HepG2 (cell line): ENCODE results near the gene SNRNP48. TPM values are rescaled to one million over a fixed set of nuclear protein-coding genes. Genes with fewer than 3 reads are reported as not detected.

ENCODE experiments used
- HOXA9 ChIP-seq: sonication (generic); formaldehyde crosslinking; IDR thresholded peaks from 2 replicates; pipeline ENCODE4 v1.8.1; 2022; ENCODE audit warnings: missing genetic modification reagents, mild to moderate bottlenecking, moderate library complexity, borderline replicate concordance
- IKZF4 ChIP-seq: sonication (generic); formaldehyde crosslinking; IDR thresholded peaks from 2 replicates; pipeline ENCODE4 v1.5.1; 2020; ENCODE audit warnings: borderline replicate concordance, mild to moderate bottlenecking, low read depth, missing genetic modification reagents; ENCODE audit errors: not compliant biosample characterization
- KMT2A ChIP-seq: sonication (generic); formaldehyde crosslinking; IDR thresholded peaks from 2 replicates; pipeline ENCODE4 v1.4.0; 2020; ENCODE audit warnings: missing genetic modification reagents
- MEIS1 ChIP-seq: sonication (generic); formaldehyde crosslinking; IDR thresholded peaks from 2 replicates; pipeline ENCODE4 v1.9.0; 2021; ENCODE audit warnings: mild to moderate bottlenecking, missing genetic modification reagents, moderate library complexity, borderline replicate concordance
- NR2F6 ChIP-seq, 2 experiments: IDR thresholded peaks; 2 replicates each; pipeline ENCODE4 v1.6.1; 2016; ENCODE audit warnings: antibody characterized with exemption in 1 of 2, mild to moderate bottlenecking in 1 of 2
- PRPF4 ChIP-seq: fragments of 200-400 bp; formaldehyde crosslinking; IDR thresholded peaks from 2 replicates; pipeline ENCODE4 v1.6.1; 2016; ENCODE audit warnings: low read length, low read depth; ENCODE audit not compliant: poor library complexity, severe bottlenecking
- RFX1 ChIP-seq: fragments of 450-650 bp; IDR thresholded peaks from 2 replicates; pipeline ENCODE4 v1.6.1; 2017
- SKI ChIP-seq: fragments of 450-650 bp; IDR thresholded peaks from one replicate; pipeline ENCODE4 v1.6.1; 2018; ENCODE audit warnings: mild to moderate bottlenecking; ENCODE audit not compliant: partially characterized antibody
- TAF1 ChIP-seq: sonication (generic); formaldehyde crosslinking; IDR thresholded peaks from 2 replicates; pipeline ENCODE4 v1.4.0; 2020; ENCODE audit warnings: missing genetic modification reagents
- U2AF1 ChIP-seq: fragments of 200-400 bp; formaldehyde crosslinking; optimal IDR thresholded peaks from 2 replicates; pipeline ENCODE3; 2017; ENCODE audit warnings: mild to moderate bottlenecking, low read depth, low read length
- ZBTB7A ChIP-seq: sonication (generic); formaldehyde crosslinking; IDR thresholded peaks from 2 replicates; pipeline ENCODE4 v1.8.0; 2022; ENCODE audit warnings: mild to moderate bottlenecking, missing genetic modification reagents
- ZNF205 ChIP-seq: IDR thresholded peaks from 2 replicates; pipeline ENCODE4 v1.6.1; 2018; ENCODE audit warnings: missing biosample characterization, missing genetic modification reagents
- ZNF7 ChIP-seq: IDR thresholded peaks from 2 replicates; pipeline ENCODE4 v1.6.1; 2016; ENCODE audit warnings: missing biosample characterization, missing genetic modification reagents
- ZNF816 ChIP-seq: sonication (generic); formaldehyde crosslinking; IDR thresholded peaks from 2 replicates; pipeline ENCODE4 v1.8.0; 2022; ENCODE audit warnings: missing genetic modification reagents, mild to moderate bottlenecking, borderline replicate concordance
- polyA plus RNA-seq, 8 experiments: library from polyadenylated mRNA; depleted of rRNA in 3 of 8; stranded (reverse) in 7 of 8; unstranded in 1 of 8; fragments of >200 nt; fragmentation: Illumina TruSeq in 4 of 8; extraction: Trizol in 4 of 8; gene quantifications; 2 replicates each; pipeline versions ENCODE4 v1.2.1 to v1.2.3, GENCODE V29; 2011 to 2016; ENCODE audit warnings: low read depth in 4 of 8, missing spikeins in 1 of 8, mixed read lengths in 1 of 8; ENCODE audit not compliant: insufficient read depth in 1 of 8
- total RNA-seq, 5 experiments: library from RNA; depleted of rRNA; stranded (reverse); fragments of >200 nt; fragmentation: Illumina TruSeq; extraction: Trizol; gene quantifications; 2 replicates each; pipeline ENCODE4 v1.2.3, GENCODE V29; 2016; ENCODE audit warnings: low read depth in 1 of 5
- TF ChIP-seq, protein P1 (sequence below), 2 experiments: sonication (generic) in 1 of 2; formaldehyde crosslinking in 1 of 2; IDR thresholded peaks; 2 replicates each; pipeline versions ENCODE4 v1.4.0 to v1.6.1; 2018 to 2020; ENCODE audit warnings: missing genetic modification reagents in 2 of 2, borderline replicate concordance in 1 of 2, low read depth in 1 of 2, mild to moderate bottlenecking in 1 of 2, missing biosample characterization in 1 of 2
- TF ChIP-seq, protein P2 (sequence below): sonication (generic); formaldehyde crosslinking; conservative IDR thresholded peaks from 2 replicates; pipeline ENCODE4 v1.8.1; 2023; ENCODE audit warnings: missing genetic modification reagents
- TF ChIP-seq, protein P3 (sequence below): sonication (generic); formaldehyde crosslinking; IDR thresholded peaks from 2 replicates; pipeline ENCODE4 v1.5.1; 2020; ENCODE audit warnings: missing genetic modification reagents, mild to moderate bottlenecking, borderline replicate concordance
- TF ChIP-seq, protein P4 (sequence below): sonication (generic); formaldehyde crosslinking; IDR thresholded peaks from 2 replicates; pipeline ENCODE4 v1.5.0; 2020; ENCODE audit warnings: mild to moderate bottlenecking, missing genetic modification reagents, borderline replicate concordance

SNRNP48 gene
- total and polyA plus RNA-seq, 2 of the 13 experiments (the other 11 are each of a cell fraction or from before 2014, with no cell fraction given), result 17.5 to 47.5 TPM

DNA sequence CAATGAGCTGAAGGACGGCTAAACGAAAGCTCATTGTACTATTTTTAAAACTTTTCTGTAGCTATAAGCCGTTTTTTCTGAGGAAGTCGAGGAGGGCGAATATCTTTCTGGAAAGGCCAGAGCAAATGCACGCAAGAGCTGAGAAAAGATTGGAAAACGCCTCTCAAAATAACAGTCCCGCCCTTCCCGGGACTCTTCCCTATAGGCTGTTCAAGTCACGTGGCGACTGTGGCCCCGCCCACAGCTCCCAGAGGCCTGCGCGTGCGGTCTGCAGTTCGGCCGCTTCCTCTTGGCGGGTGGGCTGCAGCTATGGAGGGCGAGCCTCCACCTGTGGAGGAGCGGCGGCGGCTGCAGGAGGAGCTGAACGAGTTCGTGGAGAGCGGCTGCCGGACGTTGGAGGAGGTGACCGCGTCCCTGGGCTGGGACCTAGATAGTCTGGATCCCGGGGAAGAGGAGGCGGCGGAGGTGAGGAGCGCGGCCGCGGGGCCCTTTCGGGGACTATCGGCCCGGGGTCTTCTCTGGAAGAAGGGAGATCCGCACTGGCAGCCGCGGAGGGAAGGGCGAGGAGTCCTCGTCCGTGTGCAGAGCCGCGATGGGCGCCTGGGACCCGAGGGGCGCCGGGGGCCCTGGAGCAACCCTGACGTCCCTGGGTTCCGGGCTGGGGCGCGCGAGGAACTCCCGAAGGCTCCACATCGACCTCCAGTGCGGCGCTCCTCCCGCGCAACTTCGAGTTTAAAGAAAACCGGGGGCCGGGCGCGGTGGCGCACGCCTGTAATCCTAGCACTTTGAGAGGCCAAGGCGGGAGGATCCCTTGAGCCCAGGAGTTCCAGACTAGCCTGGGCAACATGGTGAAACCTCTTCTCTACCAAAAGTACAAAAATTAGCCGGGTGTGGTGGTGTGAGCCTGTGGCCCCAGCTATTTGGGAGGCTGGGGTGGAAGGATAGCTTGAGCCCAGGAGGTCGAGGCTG lies at the start of gene SNRNP48 (continued):
- no peak for TF ChIP-seq ZNF7 (CRISPR knock-in tag)
- TF ChIP-seq TAF1 (CRISPR knock-in tag), result peak; percentile 97
- no peak for TF ChIP-seq HOXA9 (CRISPR knock-in tag)
- TF ChIP-seq, protein P1, sequence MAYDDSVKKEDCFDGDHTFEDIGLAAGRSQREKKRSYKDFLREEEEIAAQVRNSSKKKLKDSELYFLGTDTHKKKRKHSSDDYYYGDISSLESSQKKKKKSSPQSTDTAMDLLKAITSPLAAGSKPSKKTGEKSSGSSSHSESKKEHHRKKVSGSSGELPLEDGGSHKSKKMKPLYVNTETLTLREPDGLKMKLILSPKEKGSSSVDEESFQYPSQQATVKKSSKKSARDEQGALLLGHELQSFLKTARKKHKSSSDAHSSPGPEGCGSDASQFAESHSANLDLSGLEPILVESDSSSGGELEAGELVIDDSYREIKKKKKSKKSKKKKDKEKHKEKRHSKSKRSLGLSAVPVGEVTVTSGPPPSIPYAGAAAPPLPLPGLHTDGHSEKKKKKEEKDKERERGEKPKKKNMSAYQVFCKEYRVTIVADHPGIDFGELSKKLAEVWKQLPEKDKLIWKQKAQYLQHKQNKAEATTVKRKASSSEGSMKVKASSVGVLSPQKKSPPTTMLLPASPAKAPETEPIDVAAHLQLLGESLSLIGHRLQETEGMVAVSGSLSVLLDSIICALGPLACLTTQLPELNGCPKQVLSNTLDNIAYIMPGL (CRISPR knock-in tag; IDR thresholded peaks at IDR 0.05; ENCODE audit: borderline replicate concordance in 1 of 2, low read depth in 1 of 2), result peak; percentile 88 to 92; a peak in 3 of 4 replicates
- TF ChIP-seq ZNF816, result peak; percentile 73; the same call in 1 of the 2 replicates
- no peak for TF ChIP-seq RFX1
- TF ChIP-seq MEIS1 (CRISPR knock-in tag), result peak; percentile 93
- TF ChIP-seq, protein P2, sequence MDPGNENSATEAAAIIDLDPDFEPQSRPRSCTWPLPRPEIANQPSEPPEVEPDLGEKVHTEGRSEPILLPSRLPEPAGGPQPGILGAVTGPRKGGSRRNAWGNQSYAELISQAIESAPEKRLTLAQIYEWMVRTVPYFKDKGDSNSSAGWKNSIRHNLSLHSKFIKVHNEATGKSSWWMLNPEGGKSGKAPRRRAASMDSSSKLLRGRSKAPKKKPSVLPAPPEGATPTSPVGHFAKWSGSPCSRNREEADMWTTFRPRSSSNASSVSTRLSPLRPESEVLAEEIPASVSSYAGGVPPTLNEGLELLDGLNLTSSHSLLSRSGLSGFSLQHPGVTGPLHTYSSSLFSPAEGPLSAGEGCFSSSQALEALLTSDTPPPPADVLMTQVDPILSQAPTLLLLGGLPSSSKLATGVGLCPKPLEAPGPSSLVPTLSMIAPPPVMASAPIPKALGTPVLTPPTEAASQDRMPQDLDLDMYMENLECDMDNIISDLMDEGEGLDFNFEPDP (CRISPR knock-in tag), result 0 out of 2 replicates have a peak, but pooled peaks have one; percentile 79
- TF ChIP-seq ZBTB7A (CRISPR knock-in tag), result no peak
- TF ChIP-seq SKI, result no peak
- TF ChIP-seq, protein P3, sequence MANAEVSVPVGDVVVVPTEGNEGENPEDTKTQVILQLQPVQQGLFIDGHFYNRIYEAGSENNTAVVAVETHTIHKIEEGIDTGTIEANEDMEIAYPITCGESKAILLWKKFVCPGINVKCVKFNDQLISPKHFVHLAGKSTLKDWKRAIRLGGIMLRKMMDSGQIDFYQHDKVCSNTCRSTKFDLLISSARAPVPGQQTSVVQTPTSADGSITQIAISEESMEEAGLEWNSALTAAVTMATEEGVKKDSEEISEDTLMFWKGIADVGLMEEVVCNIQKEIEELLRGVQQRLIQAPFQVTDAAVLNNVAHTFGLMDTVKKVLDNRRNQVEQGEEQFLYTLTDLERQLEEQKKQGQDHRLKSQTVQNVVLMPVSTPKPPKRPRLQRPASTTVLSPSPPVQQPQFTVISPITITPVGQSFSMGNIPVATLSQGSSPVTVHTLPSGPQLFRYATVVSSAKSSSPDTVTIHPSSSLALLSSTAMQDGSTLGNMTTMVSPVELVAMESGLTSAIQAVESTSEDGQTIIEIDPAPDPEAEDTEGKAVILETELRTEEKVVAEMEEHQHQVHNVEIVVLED (CRISPR knock-in tag), result no peak
- peak; percentile 90 for TF ChIP-seq ZNF205
- TF ChIP-seq, protein P4, sequence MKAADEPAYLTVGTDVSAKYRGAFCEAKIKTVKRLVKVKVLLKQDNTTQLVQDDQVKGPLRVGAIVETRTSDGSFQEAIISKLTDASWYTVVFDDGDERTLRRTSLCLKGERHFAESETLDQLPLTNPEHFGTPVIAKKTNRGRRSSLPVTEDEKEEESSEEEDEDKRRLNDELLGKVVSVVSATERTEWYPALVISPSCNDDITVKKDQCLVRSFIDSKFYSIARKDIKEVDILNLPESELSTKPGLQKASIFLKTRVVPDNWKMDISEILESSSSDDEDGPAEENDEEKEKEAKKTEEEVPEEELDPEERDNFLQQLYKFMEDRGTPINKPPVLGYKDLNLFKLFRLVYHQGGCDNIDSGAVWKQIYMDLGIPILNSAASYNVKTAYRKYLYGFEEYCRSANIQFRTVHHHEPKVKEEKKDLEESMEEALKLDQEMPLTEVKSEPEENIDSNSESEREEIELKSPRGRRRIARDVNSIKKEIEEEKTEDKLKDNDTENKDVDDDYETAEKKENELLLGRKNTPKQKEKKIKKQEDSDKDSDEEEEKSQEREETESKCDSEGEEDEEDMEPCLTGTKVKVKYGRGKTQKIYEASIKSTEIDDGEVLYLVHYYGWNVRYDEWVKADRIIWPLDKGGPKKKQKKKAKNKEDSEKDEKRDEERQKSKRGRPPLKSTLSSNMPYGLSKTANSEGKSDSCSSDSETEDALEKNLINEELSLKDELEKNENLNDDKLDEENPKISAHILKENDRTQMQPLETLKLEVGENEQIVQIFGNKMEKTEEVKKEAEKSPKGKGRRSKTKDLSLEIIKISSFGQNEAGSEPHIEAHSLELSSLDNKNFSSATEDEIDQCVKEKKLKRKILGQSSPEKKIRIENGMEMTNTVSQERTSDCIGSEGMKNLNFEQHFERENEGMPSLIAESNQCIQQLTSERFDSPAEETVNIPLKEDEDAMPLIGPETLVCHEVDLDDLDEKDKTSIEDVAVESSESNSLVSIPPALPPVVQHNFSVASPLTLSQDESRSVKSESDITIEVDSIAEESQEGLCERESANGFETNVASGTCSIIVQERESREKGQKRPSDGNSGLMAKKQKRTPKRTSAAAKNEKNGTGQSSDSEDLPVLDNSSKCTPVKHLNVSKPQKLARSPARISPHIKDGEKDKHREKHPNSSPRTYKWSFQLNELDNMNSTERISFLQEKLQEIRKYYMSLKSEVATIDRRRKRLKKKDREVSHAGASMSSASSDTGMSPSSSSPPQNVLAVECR (CRISPR knock-in tag), result peak; percentile 93
- no peak for TF ChIP-seq IKZF4 (CRISPR knock-in tag)
- no peak for TF ChIP-seq NR2F6 (IDR thresholded peaks at IDR 0.05)
- TF ChIP-seq NR2F6 (CRISPR knock-in tag; IDR thresholded peaks at IDR 0.05), result 0 out of 2 replicates have a peak, but pooled peaks have one; percentile 25
- TF ChIP-seq KMT2A, result peak; percentile 97
- no peak for TF ChIP-seq PRPF4
- TF ChIP-seq U2AF1, result no peak
